GM19193 (cell line): ENCODE measurements around the gene FMN2.

Experiments
- POLR2A ChIP-seq: IDR thresholded peaks from 4 replicates; pipeline ENCODE4 v1.6.1; 2011; ENCODE audit not compliant: insufficient read depth, insufficient read length; ENCODE audit errors: extremely low read depth

The FMN2 gene

GRCh38 chr1:240237305-240237721, 145.6 kb downstream of the FMN2 start:
- no peak for TF ChIP-seq POLR2A

GRCh38 chr1:240239309-240239708, 147.6 kb downstream of the FMN2 start:
- no peak for TF ChIP-seq POLR2A

GRCh38 chr1:240241278-240241677, 149.6 kb downstream of the FMN2 start:
- TF ChIP-seq POLR2A, result no peak

DNA sequence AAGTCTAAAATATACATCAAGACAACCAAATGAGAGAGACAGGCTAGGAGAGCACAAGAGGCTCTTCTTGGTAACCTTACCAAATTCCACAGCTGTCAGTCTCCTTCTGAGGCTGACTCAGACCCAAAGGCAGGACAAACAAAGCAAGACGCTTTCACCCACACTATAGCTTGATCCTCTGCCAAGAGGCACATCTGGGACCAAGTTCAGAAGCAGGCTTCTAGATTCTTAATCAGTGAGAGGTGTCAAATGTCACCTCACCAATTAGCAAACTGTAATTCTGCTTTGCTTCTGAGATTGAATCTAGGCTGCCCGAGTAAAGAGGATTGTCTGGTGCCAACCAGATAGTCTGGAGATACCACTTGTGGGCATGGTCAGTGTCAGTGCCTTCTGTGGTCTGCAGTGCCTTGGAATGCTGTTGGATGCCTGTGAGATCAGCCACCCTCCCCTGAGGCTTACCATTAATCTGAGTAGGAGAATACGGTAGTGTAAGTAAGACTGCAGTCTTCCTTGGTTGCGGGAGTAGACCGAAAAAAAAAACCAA, 151.0 kb downstream of the FMN2 start:
- TF ChIP-seq POLR2A, result no peak

DNA sequence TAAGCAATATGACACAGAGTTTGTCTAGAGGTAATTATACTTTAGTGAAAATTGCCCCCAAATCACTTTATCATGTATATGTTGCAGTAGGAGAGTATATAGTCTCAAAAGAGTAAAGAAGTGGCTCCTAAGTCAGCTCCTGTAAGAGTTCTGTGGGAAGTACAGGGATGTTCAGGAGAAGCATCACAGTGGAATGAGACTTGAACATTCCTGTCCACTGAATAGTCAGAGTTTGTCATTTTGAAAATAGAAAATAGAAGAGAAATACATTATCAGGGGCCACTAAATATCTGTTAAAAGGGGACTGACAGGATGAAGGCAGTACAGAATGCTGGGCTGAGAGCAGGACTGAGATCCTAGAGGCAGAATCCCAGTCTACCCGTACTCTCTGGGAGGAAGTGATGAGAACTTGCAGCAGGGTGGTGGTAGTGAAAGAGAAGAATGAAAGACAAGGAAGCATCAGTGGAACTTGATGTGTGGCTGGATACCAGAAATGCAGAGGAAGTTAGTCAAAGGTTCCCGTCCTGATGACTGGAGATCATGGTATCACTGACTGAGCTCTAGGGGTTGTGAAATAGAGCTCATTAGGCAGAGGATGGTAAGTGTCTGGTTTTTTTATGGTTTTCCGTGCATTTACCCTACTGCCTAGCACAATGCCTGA, 153.4 kb downstream of the FMN2 start:
- no peak for TF ChIP-seq POLR2A

DNA sequence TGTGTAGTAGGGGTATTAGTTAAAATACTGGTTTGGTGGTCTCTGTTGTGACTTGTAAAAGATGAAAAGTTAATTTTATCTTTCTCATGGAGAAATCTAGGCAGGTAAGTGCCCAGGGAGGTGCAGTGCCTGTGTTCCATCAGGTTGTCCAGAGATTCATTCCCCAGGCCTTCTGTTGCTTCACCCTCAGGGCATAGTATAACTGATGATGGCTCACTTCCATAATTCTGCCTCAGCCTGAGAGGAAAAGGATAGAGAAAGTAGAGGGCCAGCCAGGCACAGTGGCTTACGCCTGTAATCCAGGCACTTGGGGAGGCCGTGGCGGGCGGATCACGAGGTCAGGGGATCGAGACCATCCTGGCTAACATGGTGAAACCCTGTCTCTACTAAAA, 153.9 kb downstream of the FMN2 start:
- no peak for TF ChIP-seq POLR2A

GRCh38 chr1:240247899-240248298, 156.2 kb downstream of the FMN2 start:
- TF ChIP-seq POLR2A, result no peak

DNA sequence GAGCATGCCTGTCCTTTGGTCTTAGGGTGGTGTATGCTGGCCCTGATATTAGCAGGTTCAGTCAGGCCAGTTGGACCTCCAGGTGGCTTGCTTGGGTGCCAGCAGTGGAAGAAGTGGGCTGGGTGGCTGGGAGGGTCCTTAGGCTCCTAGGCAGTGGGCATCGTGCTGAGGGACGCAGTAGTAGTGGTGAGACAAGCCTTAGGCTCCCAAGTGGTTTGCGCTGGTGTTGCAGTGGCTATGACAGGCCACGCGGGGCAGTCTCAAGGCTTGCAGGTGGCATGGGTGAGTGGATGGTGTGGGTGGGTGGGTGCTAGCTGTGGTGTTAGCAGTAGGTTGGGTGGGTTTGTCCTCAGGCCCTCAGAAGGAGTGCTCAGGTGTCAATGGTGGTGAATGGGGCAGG, 162.3 kb downstream of the FMN2 start:
- TF ChIP-seq POLR2A, result no peak

GRCh38 chr1:240254778-240255291, 163.2 kb downstream of the FMN2 start:
- no peak for TF ChIP-seq POLR2A

DNA sequence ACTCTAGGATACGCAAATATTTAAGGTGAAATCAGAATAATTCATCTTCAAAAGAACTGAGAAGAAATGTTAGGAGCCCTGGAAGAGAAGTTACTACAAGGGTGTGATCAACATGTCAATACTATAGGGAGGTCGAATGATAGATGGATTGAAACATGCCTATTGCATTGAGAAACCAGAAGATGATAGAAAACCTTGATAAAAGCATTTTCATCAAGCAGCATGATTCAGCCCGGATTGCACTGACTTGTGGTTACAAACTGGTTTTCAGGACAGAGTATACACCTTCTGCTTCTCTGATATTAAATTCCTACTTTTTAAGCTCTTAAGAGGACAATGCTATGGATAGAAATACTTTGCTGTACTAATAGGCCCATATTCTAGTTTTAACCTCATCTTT, 164.2 kb downstream of the FMN2 start:
- TF ChIP-seq POLR2A, result no peak

DNA sequence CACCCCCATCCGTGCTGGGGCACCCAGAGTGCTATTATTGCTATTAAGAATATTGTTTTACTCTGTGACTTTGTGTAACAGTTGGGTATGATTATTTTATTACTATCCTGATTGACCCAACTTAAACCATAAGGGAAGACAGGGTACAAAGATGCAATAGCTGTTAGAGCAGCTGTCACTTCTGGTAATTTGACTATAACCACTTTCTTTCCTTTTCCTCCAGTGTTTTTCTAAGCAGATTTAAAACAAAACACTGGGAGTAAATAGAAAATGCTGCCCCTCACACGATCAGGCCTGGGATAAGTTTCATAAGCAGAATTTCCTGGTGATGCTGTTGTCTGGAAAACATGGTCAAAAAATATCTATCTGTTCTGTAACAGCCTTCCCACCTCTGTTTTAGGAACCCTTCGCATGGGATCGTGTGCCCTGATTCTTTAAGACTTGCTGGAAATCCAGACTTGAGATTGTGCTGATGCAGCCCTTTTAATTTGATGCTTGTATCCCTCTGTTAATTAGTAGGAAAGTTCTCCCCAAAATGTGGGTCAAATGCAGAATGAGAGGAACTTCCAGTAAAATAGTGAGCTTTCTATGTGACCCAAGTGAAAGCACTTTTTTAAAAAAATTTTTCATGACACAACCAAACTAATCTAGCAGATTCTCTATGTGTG, 165.3 kb downstream of the FMN2 start:
- TF ChIP-seq POLR2A, result no peak

GRCh38 chr1:240258910-240259309, 167.2 kb downstream of the FMN2 start:
- no peak for TF ChIP-seq POLR2A

- no peak for TF ChIP-seq POLR2A
Observed at GRCh38 chr1:240271081-240271480, 179.4 kb downstream of the FMN2 start.

DNA sequence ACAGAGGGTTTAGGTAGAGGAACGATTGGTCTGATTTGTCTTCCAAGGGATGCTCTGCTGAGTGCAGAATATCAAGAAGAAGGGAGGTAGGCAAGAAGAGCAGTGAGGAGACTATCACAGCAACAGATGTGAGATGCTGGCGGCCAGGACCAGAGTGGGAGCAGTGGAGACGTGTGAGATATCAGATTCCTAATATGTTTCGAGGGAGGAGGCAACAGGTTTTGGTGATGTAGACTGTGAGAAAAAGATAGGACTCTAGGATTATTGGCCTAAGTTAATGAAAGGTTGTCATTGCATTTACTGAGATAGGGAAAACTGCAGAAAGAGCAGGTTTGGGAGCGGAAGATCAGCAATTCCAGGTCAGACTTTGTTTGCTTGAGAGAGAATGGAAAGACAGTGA, 182.9 kb downstream of the FMN2 start:
- TF ChIP-seq POLR2A, result no peak

DNA sequence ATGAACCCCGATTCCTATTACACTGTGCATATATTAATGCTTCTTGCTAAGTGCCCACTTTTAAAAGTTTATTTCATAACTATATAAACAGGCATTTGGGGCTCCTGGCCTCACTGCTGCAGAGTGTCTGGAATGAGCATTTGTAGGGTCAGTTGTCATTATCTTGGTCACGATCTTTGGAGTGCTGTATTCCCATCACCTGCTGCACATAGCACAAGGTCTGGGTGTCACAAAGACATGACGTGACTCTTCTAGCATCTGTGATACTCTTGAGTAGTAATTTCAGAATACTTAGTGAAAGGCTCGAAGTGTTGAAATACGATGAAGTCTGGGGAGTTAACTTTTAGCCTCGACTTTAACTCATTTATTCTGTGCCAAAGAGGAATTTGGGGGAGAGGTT, 186.4 kb downstream of the FMN2 start:
- no peak for TF ChIP-seq POLR2A
